H1 (cell line): ENCODE data around the gene SH3RF2. TPM values are rescaled to one million over a fixed set of nuclear protein-coding genes. Genes with fewer than 3 reads are reported as not detected.

Source experiments
- CTCF ChIA-PET: fragments of 300-600 bp; sonication (Branson Sonifier 250); formaldehyde crosslinking; loops from one replicate; lab custom pipeline; 2021; ENCODE audit not compliant: partially characterized antibody; lab: Charles Lee
- POLR2A ChIA-PET: fragments of 300-600 bp; sonication (Branson Sonifier 250); formaldehyde crosslinking; loops from one replicate; lab custom pipeline; 2021; ENCODE audit warnings: inconsistent platforms; ENCODE audit not compliant: partially characterized antibody; lab: Charles Lee
- DNase-seq, 2 experiments: peaks; one replicate each; pipeline versions ENCODE4 v3.0.0 to v3.0.0-alpha.2; 2010 to 2022; ENCODE audit warnings: low spot score in 2 of 2, low read depth in 1 of 2, mixed read lengths in 1 of 2
- FAIRE-seq: peaks from 2 replicates; lab custom pipeline; 2011; peaks lifted over from hg19 to GRCh38; lab: Jason Lieb, UNC
- H2AFZ ChIP-seq: 2 replicates; pipeline ENCODE4 v1.8.1; 2012; ENCODE audit warnings: low read length, inconsistent platforms
- H2AK5ac ChIP-seq: 2 replicates; pipeline ENCODE4 v1.6.1; 2013; ENCODE audit warnings: low read depth, low read length
- H2BK120ac ChIP-seq: replicated peaks from 2 replicates; pipeline ENCODE3; 2013; ENCODE audit warnings: low read depth, low read length, inconsistent platforms
- H2BK12ac ChIP-seq: 2 replicates; pipeline ENCODE4 v1.6.1; 2013; ENCODE audit warnings: low read depth, low read length
- H2BK15ac ChIP-seq: 2 replicates; pipeline ENCODE4 v1.6.1; 2013; ENCODE audit warnings: low read length
- H2BK20ac ChIP-seq: 2 replicates; pipeline ENCODE4 v1.6.1; 2013; ENCODE audit warnings: low read length
- H2BK5ac ChIP-seq: 2 replicates; pipeline ENCODE4 v1.6.1; 2013; ENCODE audit warnings: low read depth, low read length
- H3K14ac ChIP-seq: 2 replicates; pipeline ENCODE4 v1.6.1; 2013; ENCODE audit warnings: inconsistent platforms; ENCODE audit not compliant: insufficient read length
- H3K18ac ChIP-seq: 2 replicates; pipeline ENCODE4 v1.6.1; 2013; ENCODE audit warnings: low read length; ENCODE audit errors: extremely low read depth
- H3K23ac ChIP-seq: 2 replicates; pipeline ENCODE4 v1.6.1; 2013; ENCODE audit warnings: inconsistent platforms; ENCODE audit not compliant: insufficient read length
- H3K23me2 ChIP-seq: 2 replicates; pipeline ENCODE4 v1.6.1; 2013; ENCODE audit warnings: low read depth, low read length
- H3K27ac ChIP-seq: 2 replicates; pipeline ENCODE4 v1.6.1; 2011; ENCODE audit warnings: low read depth, low read length, inconsistent platforms
- H3K27me3 ChIP-seq, 4 experiments: replicated peaks in 1 of 4; 1 replicate in 1 of 4; 2 replicates in 3 of 4; pipeline versions ENCODE4 v1.6.1 to v1.8.1; 2011 to 2013; ENCODE audit warnings: low read length in 3 of 4, mild to moderate bottlenecking in 3 of 4, inconsistent platforms in 2 of 4, mixed read lengths in 2 of 4, moderate library complexity in 1 of 4; ENCODE audit not compliant: control insufficient read depth in 3 of 4, insufficient read depth in 3 of 4; ENCODE audit errors: extremely low read depth in 1 of 4
- H3K36me3 ChIP-seq, 4 experiments: 2 replicates each; pipeline versions ENCODE4 v1.6.1 to v1.8.1; 2011 to 2013; ENCODE audit warnings: mild to moderate bottlenecking in 4 of 4, low read length in 3 of 4, moderate library complexity in 2 of 4, control low read depth in 1 of 4, inconsistent platforms in 1 of 4; ENCODE audit not compliant: insufficient read depth in 4 of 4, control insufficient read depth in 2 of 4
- H3K4ac ChIP-seq: replicated peaks from 2 replicates; pipeline ENCODE3; 2013; ENCODE audit warnings: low read length, low read depth, mixed read lengths, inconsistent platforms; ENCODE audit not compliant: insufficient read length
- H3K4me1 ChIP-seq, 4 experiments: replicated peaks in 1 of 4; 1 replicate in 1 of 4; 2 replicates in 3 of 4; pipeline versions ENCODE4 v1.6.1 to v1.8.1; 2011 to 2013; ENCODE audit warnings: low read length in 3 of 4, inconsistent platforms in 2 of 4, mixed read lengths in 1 of 4; ENCODE audit not compliant: insufficient read depth in 4 of 4, control insufficient read depth in 3 of 4
- H3K4me2 ChIP-seq, 2 experiments: 2 replicates each; pipeline versions ENCODE4 v1.6.1 to v1.8.1; 2011 to 2013; ENCODE audit warnings: low read depth in 2 of 2, low read length in 2 of 2, control low read depth in 1 of 2, inconsistent platforms in 1 of 2, mild to moderate bottlenecking in 1 of 2; ENCODE audit not compliant: insufficient read depth in 1 of 2
- H3K4me3 ChIP-seq, 4 experiments: fragments of 200-600, 300-600 bp in 1 of 4; sonication (generic), shearing (Covaris generic), sonication (Bioruptor Twin) in 1 of 4; 2 replicates each; pipeline versions ENCODE4 v1.5.1 to v1.8.1; 2011 to 2016; ENCODE audit warnings: low read length in 4 of 4, low read depth in 3 of 4, control low read depth in 2 of 4, inconsistent platforms in 2 of 4, mild to moderate bottlenecking in 2 of 4, mixed read lengths in 1 of 4, moderate library complexity in 1 of 4; ENCODE audit not compliant: insufficient read depth in 2 of 4; ENCODE audit errors: extremely low read depth in 1 of 4
- H3K56ac ChIP-seq: replicated peaks from 2 replicates; pipeline ENCODE3; 2013; ENCODE audit warnings: low read depth, mild to moderate bottlenecking, mixed read lengths, low read length, inconsistent platforms; ENCODE audit not compliant: insufficient read length
- H3K79me1 ChIP-seq: 2 replicates; pipeline ENCODE4 v1.6.1; 2013; ENCODE audit warnings: low read depth, low read length, control low read depth
- H3K79me2 ChIP-seq, 2 experiments: 2 replicates each; pipeline versions ENCODE4 v1.6.1 to v1.8.1; 2012 to 2013; ENCODE audit warnings: low read length in 2 of 2, mild to moderate bottlenecking in 2 of 2, inconsistent platforms in 1 of 2; ENCODE audit not compliant: insufficient read depth in 2 of 2, control insufficient read depth in 1 of 2
- H3K9ac ChIP-seq, 4 experiments: replicated peaks in 1 of 4; 1 replicate in 1 of 4; 2 replicates in 3 of 4; pipeline versions ENCODE4 v1.6.1 to v1.8.1; 2011 to 2013; ENCODE audit warnings: low read depth in 3 of 4, low read length in 3 of 4, control low read depth in 2 of 4, mild to moderate bottlenecking in 2 of 4, moderate library complexity in 2 of 4, inconsistent platforms in 1 of 4; ENCODE audit errors: extremely low read depth in 1 of 4
- H3K9me3 ChIP-seq, 2 experiments: 2 replicates each; pipeline versions ENCODE4 v1.6.1 to v1.8.1; 2012 to 2013; ENCODE audit warnings: mild to moderate bottlenecking in 2 of 2, moderate library complexity in 2 of 2, control low read depth in 1 of 2, inconsistent platforms in 1 of 2, low read depth in 1 of 2, low read length in 1 of 2, mixed read lengths in 1 of 2; ENCODE audit not compliant: insufficient read depth in 2 of 2
- H4K20me1 ChIP-seq, 2 experiments: replicated peaks in 1 of 2; 2 replicates each; pipeline versions ENCODE3 to v1.8.1; 2011 to 2013; ENCODE audit warnings: inconsistent platforms in 2 of 2, low read length in 2 of 2, mild to moderate bottlenecking in 1 of 2; ENCODE audit not compliant: insufficient read depth in 2 of 2, control insufficient read depth in 1 of 2
- H4K5ac ChIP-seq: 2 replicates; pipeline ENCODE4 v1.6.1; 2013; ENCODE audit warnings: low read length, low read depth, mixed read lengths, inconsistent platforms; ENCODE audit not compliant: insufficient read length
- H4K8ac ChIP-seq: 2 replicates; pipeline ENCODE4 v1.8.0; 2013; ENCODE audit warnings: mild to moderate bottlenecking, moderate library complexity, low read length, inconsistent platforms; ENCODE audit not compliant: insufficient read depth; ENCODE audit errors: extremely low read depth
- H4K91ac ChIP-seq: replicated peaks from 2 replicates; pipeline ENCODE3; 2013; ENCODE audit warnings: low read length, mixed read lengths, inconsistent platforms; ENCODE audit not compliant: insufficient read length
- BRCA1 ChIP-seq: IDR thresholded peaks from 2 replicates; pipeline ENCODE4 v1.6.1; 2012; ENCODE audit warnings: low read depth, low read length, improper control_type of control experiment
- EZH2 ChIP-seq: fragments of 200-600 bp; sonication (generic); IDR thresholded peaks from 2 replicates; pipeline ENCODE4 v1.7.1; 2012; ENCODE audit warnings: low read depth, mild to moderate bottlenecking, moderate library complexity, low read length, inconsistent platforms; ENCODE audit not compliant: severe bottlenecking
- MAFK ChIP-seq: IDR thresholded peaks from 2 replicates; pipeline ENCODE4 v1.6.1; 2012; ENCODE audit warnings: low read depth, mild to moderate bottlenecking, improper control_type of control experiment, low read length
- NANOG ChIP-seq: IDR thresholded peaks from 2 replicates; pipeline ENCODE4 v1.6.1; 2011; ENCODE audit warnings: low read length, low read depth, mild to moderate bottlenecking, inconsistent platforms; ENCODE audit not compliant: insufficient read depth, poor library complexity, severe bottlenecking
- POU5F1 ChIP-seq: IDR thresholded peaks from 2 replicates; pipeline ENCODE4 v1.6.1; 2011; ENCODE audit warnings: low read depth, mild to moderate bottlenecking, low read length, moderate library complexity
- SP1 ChIP-seq: IDR thresholded peaks from 2 replicates; pipeline ENCODE4 v1.6.1; 2011; ENCODE audit warnings: low read depth, low read length
- TAF7 ChIP-seq: optimal IDR thresholded peaks from 2 replicates; pipeline ENCODE3; 2011; ENCODE audit warnings: low read depth, mild to moderate bottlenecking, inconsistent platforms, low read length, moderate library complexity, borderline replicate concordance
- TBP ChIP-seq: IDR thresholded peaks from 2 replicates; pipeline ENCODE4 v1.6.1; 2011; ENCODE audit warnings: low read depth, low read length, improper control_type of control experiment
- USF2 ChIP-seq: IDR thresholded peaks from 2 replicates; pipeline ENCODE4 v1.6.1; 2011; ENCODE audit warnings: low read length, improper control_type of control experiment
- WGBS, 2 experiments: shearing (Covaris generic) in 1 of 2; methylation state at CpG; one replicate each; pipeline versions ENCODE4 v1.1.6 to v1.1.7; 2013 to 2015; ENCODE audit warnings: low lambda C conversion rate in 2 of 2, mixed read lengths in 2 of 2, inconsistent platforms in 1 of 2, low coverage in 1 of 2, missing lambda C conversion rate in 1 of 2; ENCODE audit not compliant: insufficient replicate concordance in 2 of 2, insufficient coverage in 1 of 2, insufficient read length in 1 of 2; ENCODE audit errors: extremely low coverage in 1 of 2, missing lambda C conversion rate in 1 of 2; 5-methylcytosine and 5-hydroxymethylcytosine counted together
- polyA plus RNA-seq, 7 experiments: library from polyadenylated mRNA; depleted of rRNA in 3 of 7; stranded (reverse) in 5 of 7; unstranded in 2 of 7; fragments of >200 nt in 5 of 7; fragments of 200-250 nt in 2 of 7; gene quantifications; 1 replicate in 5 of 7; 2 replicates in 1 of 7; 4 replicates in 1 of 7; pipeline versions ENCODE4 v1.2.1 to v1.2.3, GENCODE V29; 2011 to 2013; ENCODE audit warnings: missing spikeins in 2 of 7, mixed read lengths in 2 of 7
- total RNA-seq: library from RNA; stranded (reverse); fragmentation: NEBNext Ultra II Directional; extraction: Animal tissue kit (Norgen Biotek cat#: 25700); gene quantifications from 2 replicates; pipeline ENCODE4 v1.2.1, GENCODE V29; 2021

The SH3RF2 gene
- total and polyA plus RNA-seq, 2 of the 8 experiments (the other 6 are each of a cell fraction or from before 2014, with no cell fraction given) = 0.80 to 0.95 TPM

- no peak overlapping the region for H2BK15ac ChIP-seq
- CTCF ChIA-PET = interaction anchor here (0.6 to 1.4 kb wide), 4 partner anchors 13 to 1625 kb away, joined by 3 to 4 read pairs (median 3); no protein-coding TSS in a partner anchor
- H3K36me3 ChIP-seq = no peaks in the 10 kb centered on the region
- H2BK120ac ChIP-seq = no peak overlapping the region
- H4K5ac ChIP-seq = no peak overlapping the region
- no peak overlapping the region for H3K56ac ChIP-seq
- FAIRE-seq (no peak), DNase-seq (no peak)
- no peaks in the 10 kb centered on the region for H3K4me1 ChIP-seq
- H2BK5ac ChIP-seq = no peak overlapping the region
- H3K9ac ChIP-seq = no peak overlapping the region
- no peaks in the 10 kb centered on the region for H3K23me2 ChIP-seq
- no peak overlapping the region for H2AFZ ChIP-seq
- H3K18ac ChIP-seq = no peak overlapping the region
- H3K23ac ChIP-seq = no peak overlapping the region
- H3K9me3 ChIP-seq = no peaks in the 10 kb centered on the region
- H4K20me1 ChIP-seq = no peaks in the 10 kb centered on the region
- no peaks in the 10 kb centered on the region for H3K27me3 ChIP-seq
- H4K8ac ChIP-seq = no peak overlapping the region
- H3K14ac ChIP-seq = no peak overlapping the region
- H2AK5ac ChIP-seq = no peak overlapping the region
- H2BK12ac ChIP-seq = no peak overlapping the region
- H4K91ac ChIP-seq = no peak overlapping the region
- H3K4ac ChIP-seq = no peak overlapping the region
- H3K4me3 ChIP-seq = no peak overlapping the region
- H2BK20ac ChIP-seq = no peak overlapping the region
- H3K27ac ChIP-seq = no peak overlapping the region
- H3K4me2 ChIP-seq = no peak overlapping the region
- POLR2A ChIA-PET = no interaction called here
- H3K79me2 ChIP-seq = no peaks in the 10 kb centered on the region
- H3K79me1 ChIP-seq = no peaks in the 10 kb centered on the region
- 90% methylated on average over 7 of the region's 7 CpGs; no CpG with 5 or more reads in 1 of the 2 experiments for WGBS, 2 experiments
- TF ChIP-seq NANOG = no peak
- TF ChIP-seq EZH2 = no peak
- no peak for TF ChIP-seq USF2
- no peak for TF ChIP-seq TAF7
- no peak for TF ChIP-seq SP1
- no peak for TF ChIP-seq TBP
- TF ChIP-seq MAFK = no peak
- no peak for TF ChIP-seq BRCA1
- no peak for TF ChIP-seq POU5F1
Observed at GRCh38 chr5:146002491-146002890, 66.1 kb downstream of the SH3RF2 start.
